GM12801 (cell line): Measurements from ENCODE around the gene PDE4D.

Experiments used
- TF ChIP-seq, protein P1 (sequence below): IDR thresholded peaks from one replicate; pipeline ENCODE4 v1.5.1; 2011; ENCODE audit warnings: control low read depth; ENCODE audit not compliant: insufficient read length; ENCODE audit errors: extremely low read depth

The PDE4D gene

DNA sequence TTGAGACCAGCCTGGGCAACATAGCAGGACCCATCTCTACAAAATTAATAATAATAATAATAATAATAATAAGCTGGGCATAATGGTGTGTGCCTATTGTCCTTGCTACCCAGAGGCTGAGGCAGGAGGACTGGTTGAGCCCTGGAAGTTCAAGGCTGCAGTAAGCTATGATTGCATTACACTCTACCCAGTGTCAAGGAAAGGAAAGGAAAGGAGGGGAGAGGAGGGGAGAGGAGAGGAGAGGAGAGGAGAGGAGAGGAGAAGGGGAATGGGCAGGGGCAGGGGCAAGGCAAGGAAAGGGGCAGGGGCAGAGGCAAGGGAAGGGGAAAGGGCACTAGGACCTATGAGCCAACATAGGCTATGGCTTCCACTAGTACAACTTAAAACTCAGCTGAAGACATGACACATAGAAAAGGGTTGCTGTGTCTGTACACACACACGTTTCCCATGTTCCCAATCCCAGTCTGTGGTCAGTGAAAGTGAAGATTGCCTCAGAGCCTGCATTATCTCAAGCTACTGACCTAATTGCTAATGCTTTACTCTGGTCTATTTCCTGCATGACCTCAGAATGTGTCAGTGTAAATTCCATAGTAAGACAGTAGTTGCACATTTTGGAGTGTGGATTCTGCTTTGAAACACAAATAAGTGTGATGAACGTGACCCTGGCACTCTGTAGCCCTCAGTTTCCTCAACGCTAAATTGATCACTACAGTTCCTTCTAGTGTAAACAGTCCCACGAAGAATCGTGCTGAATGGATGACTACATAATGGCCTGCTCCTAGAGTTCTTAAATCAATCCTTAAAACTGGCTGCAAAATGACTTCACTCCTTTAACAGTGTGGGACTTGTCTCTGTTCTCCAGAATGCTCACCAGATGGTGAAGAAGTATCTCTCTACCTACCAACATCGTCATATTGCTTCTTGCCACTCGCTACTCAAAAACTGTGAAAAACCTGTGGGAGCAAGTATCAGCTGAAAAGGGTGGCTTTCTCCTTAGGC is 813.6 kb downstream of the PDE4D start:
- TF ChIP-seq, protein P1, sequence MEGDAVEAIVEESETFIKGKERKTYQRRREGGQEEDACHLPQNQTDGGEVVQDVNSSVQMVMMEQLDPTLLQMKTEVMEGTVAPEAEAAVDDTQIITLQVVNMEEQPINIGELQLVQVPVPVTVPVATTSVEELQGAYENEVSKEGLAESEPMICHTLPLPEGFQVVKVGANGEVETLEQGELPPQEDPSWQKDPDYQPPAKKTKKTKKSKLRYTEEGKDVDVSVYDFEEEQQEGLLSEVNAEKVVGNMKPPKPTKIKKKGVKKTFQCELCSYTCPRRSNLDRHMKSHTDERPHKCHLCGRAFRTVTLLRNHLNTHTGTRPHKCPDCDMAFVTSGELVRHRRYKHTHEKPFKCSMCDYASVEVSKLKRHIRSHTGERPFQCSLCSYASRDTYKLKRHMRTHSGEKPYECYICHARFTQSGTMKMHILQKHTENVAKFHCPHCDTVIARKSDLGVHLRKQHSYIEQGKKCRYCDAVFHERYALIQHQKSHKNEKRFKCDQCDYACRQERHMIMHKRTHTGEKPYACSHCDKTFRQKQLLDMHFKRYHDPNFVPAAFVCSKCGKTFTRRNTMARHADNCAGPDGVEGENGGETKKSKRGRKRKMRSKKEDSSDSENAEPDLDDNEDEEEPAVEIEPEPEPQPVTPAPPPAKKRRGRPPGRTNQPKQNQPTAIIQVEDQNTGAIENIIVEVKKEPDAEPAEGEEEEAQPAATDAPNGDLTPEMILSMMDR, result no peak

DNA sequence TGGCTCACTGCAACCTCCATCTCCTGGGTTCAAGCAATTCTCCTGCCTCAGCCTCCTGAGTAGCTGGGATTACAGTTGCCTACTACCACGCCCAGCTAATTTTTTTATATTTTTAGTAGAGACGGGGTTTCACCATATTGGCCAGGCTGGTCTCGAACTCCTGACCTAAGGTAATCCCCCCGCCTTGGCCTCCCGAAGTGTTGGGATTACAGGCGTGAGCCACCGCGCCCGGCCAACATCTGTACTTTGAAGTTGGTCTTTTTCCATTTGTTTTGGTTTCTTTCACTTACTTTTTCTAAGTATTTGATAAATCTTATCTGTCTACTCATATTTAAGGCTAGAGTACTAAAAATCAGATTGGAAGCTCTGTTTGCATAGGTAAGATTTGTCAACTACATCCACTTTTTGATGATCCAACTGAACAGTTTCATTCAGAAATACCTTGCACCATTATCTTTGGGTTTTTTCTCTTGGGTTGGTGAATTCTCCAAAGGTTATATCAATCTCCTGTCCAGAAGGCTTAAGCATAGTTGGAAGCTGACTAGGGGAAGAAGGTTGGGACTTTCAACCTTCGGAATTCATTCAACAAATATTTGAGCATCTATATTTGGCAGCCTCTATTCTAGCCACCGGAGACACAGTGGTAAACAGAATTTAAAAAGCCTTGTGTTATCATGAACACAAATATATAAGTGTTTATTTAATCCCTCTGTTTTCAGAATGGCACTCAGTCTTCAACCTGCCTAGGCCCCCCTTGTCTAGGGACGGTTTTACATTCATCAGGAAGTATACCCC is 821.6 kb downstream of the PDE4D start:
- TF ChIP-seq, protein P1, result no peak

DNA sequence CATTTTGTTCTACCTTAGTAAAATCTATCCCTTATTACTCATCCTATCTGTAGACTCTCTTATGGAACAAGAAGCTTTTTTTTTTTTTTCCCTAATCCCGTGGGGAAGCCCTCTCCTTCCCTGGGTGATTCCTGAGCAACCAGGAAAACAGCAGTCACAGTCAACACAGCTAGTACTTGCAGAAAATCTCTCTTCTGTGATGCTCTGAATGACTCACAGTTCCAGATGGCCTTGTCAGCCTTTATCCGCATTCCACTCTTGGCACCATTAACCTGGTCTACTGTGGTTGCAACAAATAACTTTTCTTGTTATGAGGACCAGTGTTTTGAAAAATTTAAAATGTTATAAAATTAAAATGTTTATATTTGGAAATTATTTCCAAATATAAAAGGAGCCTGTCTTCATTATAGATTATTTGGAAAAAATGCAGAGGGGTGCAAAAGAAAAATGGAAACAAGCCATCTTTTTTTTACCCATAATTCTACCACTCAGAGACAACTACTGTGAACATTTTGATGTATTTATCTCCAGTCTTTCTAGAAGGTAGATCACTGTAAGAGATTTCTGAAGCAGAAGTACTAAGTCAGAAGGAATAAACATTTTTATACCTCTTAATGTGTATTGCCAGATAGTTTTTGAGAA is 824.0 kb downstream of the PDE4D start:
- TF ChIP-seq, protein P1, result no peak

- TF ChIP-seq, protein P1, result no peak
Observed at GRCh38 chr5:59067956-59068656, 825.4 kb downstream of the PDE4D start.

GRCh38 chr5:59066367-59067163 is 827.0 kb downstream of the PDE4D start:
- TF ChIP-seq, protein P1, result no peak

- TF ChIP-seq, protein P1, result no peak
Observed at GRCh38 chr5:59065554-59065953, 828.0 kb downstream of the PDE4D start.
